ENCODE data around the gene MAST4.

Gene MAST4

DNA sequence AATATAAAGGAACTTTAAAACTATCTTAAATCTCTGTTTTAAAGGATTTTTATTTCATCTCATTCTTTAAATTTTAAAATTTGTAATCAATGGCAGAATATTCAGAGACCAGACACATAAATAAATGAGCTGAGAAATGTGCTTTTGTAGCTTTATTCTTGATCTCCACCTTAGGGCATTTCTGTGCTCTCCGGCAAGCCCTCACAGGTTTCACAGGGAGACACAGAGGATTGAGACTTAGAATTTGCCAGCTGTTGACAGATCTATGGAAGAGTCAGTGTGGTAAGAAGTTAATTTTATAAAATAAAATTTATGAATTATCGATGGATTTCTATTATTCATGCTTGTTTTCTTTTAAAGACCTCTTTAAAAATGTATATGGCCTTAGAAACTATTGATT lies 393.6 kb downstream of the MAST4 start:
- DNase-seq (ENCODE audit: low read depth in 2 of 2), result no peak
- no peak overlapping the region for H3K4me3 ChIP-seq (replicated peaks in 1 of 2; ENCODE audit: low read depth in 2 of 2, low read length in 2 of 2)
- TF ChIP-seq, protein P1, sequence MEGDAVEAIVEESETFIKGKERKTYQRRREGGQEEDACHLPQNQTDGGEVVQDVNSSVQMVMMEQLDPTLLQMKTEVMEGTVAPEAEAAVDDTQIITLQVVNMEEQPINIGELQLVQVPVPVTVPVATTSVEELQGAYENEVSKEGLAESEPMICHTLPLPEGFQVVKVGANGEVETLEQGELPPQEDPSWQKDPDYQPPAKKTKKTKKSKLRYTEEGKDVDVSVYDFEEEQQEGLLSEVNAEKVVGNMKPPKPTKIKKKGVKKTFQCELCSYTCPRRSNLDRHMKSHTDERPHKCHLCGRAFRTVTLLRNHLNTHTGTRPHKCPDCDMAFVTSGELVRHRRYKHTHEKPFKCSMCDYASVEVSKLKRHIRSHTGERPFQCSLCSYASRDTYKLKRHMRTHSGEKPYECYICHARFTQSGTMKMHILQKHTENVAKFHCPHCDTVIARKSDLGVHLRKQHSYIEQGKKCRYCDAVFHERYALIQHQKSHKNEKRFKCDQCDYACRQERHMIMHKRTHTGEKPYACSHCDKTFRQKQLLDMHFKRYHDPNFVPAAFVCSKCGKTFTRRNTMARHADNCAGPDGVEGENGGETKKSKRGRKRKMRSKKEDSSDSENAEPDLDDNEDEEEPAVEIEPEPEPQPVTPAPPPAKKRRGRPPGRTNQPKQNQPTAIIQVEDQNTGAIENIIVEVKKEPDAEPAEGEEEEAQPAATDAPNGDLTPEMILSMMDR (IDR thresholded peaks at IDR 0.05; ENCODE audit: low read depth, low read length), result no peak

DNA sequence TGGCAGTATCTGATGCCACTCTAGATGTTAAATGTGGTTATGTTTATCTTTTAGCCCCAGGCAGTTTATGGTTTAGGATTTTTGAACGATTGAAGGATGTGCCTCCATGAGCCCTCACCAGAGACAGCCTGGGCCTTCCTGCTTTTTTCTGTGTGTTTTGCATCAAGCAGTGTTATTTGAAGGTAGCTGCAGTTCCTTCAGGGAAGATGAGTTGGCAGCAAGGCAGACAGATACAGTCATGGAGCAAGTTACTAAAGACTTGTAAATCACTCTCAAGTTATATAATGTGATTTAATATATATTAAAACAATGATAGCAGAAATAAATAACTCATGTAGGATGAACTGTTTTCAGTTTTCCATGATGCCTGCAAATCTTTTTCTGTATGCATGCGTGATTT lies 395.6 kb downstream of the MAST4 start:
- TF ChIP-seq, protein P1 (IDR thresholded peaks at IDR 0.05; ENCODE audit: low read depth, low read length), result no peak
- DNase-seq (ENCODE audit: low read depth in 2 of 2), result no peak
- no peak overlapping the region for H3K4me3 ChIP-seq (replicated peaks in 1 of 2; ENCODE audit: low read depth in 2 of 2, low read length in 2 of 2)

DNA sequence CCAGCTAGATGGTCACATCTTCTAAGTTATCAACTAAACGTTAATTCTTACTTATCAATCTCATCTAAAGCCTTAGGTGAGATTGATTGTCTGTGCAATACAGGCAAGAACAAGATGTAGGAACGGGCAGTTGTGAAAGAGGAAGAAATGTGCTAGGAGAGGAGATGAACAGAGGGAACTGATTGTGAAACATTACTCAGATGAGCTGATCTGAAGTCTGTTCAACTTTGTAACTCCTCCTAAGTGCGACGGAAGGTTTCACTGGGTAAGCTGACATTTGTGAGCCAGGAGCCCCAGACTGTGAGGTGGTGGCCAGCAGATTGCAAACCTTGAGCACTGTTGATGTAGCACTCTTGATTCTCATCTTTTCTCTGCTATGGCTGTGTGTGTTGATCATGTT lies 396.4 kb downstream of the MAST4 start:
- no peak overlapping the region for H3K4me3 ChIP-seq (replicated peaks in 1 of 2; ENCODE audit: low read depth in 2 of 2, low read length in 2 of 2)
- no peak for DNase-seq (ENCODE audit: low read depth in 2 of 2)
- TF ChIP-seq, protein P1 (IDR thresholded peaks at IDR 0.05; ENCODE audit: low read depth, low read length), result no peak

- DNase-seq (ENCODE audit: low read depth in 2 of 2), result no peak
- TF ChIP-seq, protein P1 (IDR thresholded peaks at IDR 0.05; ENCODE audit: low read depth, low read length), result no peak
- no peak overlapping the region for H3K4me3 ChIP-seq (replicated peaks in 1 of 2; ENCODE audit: low read depth in 2 of 2, low read length in 2 of 2)
These were observed 397.3 kb downstream of the MAST4 start for GRCh38 chr5:66993448-66993847.

- H3K4me3 ChIP-seq (replicated peaks in 1 of 2; ENCODE audit: low read depth in 2 of 2, low read length in 2 of 2), result no peak overlapping the region
- TF ChIP-seq, protein P1 (IDR thresholded peaks at IDR 0.05; ENCODE audit: low read depth, low read length), result no peak
- no peak for DNase-seq (ENCODE audit: low read depth in 2 of 2)
These were observed 397.7 kb downstream of the MAST4 start for GRCh38 chr5:66993882-66994281.

- no peak for DNase-seq (ENCODE audit: low read depth in 2 of 2)
- H3K4me3 ChIP-seq (replicated peaks in 1 of 2; ENCODE audit: low read depth in 2 of 2, low read length in 2 of 2), result no peak overlapping the region
- TF ChIP-seq, protein P1 (IDR thresholded peaks at IDR 0.05; ENCODE audit: low read depth, low read length), result no peak
These were observed 398.6 kb downstream of the MAST4 start for GRCh38 chr5:66994790-66995189.

DNA sequence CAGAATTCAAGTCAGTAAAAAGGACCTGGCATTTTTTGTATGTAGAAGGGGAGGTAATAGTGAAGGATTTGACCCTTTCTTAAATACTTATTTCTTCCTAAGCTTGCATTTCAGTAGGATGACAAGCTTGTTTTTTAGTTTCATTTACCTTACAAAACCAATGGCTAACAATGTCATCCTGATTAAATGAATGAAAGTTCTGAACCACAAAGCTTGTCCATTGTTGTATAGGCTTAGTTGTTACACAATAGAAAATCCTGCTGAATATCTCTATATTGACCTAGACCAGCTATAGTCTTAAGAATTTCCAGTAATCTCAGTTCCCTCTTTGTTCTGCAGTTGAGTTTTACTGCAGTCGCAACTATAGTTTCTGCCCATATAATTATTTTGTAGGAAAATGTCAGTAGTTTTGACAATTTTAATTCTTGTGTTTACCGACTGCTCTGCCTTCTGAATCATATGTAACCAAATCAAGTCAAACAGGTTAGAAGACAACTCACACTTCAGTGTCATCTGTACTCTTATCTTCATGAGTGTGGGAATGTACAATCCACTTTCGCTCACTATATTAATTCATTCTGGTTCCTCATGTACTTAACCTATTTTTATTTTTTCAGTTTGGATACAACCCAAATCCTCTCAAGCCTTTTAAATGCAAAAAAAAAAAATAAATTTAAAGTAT lies 404.7 kb downstream of the MAST4 start:
- H3K4me3 ChIP-seq (replicated peaks in 1 of 2; ENCODE audit: low read depth in 2 of 2, low read length in 2 of 2), result no peak overlapping the region
- TF ChIP-seq, protein P1 (IDR thresholded peaks at IDR 0.05; ENCODE audit: low read depth, low read length), result no peak
- no peak for DNase-seq (ENCODE audit: low read depth in 2 of 2)
